DND-41 (cell line): Measurements from ENCODE around the gene ATXN1.

Source experiments
- ATAC-seq: fragments of 200-7000 bp; cut with Tn5 transposase; 3 replicates; pipeline ENCODE4 v1.9.1; 2021; ENCODE audit warnings: low read depth; ENCODE audit not compliant: insufficient read depth
- DNase-seq: peaks from one replicate; pipeline ENCODE4 v3.0.0-alpha.2; 2020
- H2AFZ ChIP-seq: 2 replicates; pipeline ENCODE4 v1.6.0; 2012; ENCODE audit warnings: low read depth, low read length
- H3K27ac ChIP-seq: 2 replicates; pipeline ENCODE4 v1.5.1; 2012; ENCODE audit warnings: low read length, inconsistent platforms
- H3K27me3 ChIP-seq: fragments of 200-600 bp; sonication (generic); 2 replicates; pipeline ENCODE4 v1.6.0; 2012; ENCODE audit warnings: low read length, mild to moderate bottlenecking, inconsistent platforms; ENCODE audit not compliant: insufficient read depth, poor library complexity
- H3K36me3 ChIP-seq: 2 replicates; pipeline ENCODE4 v1.5.1; 2012; ENCODE audit warnings: low read length, inconsistent platforms; ENCODE audit not compliant: insufficient read depth
- H3K4me1 ChIP-seq: 2 replicates; pipeline ENCODE4 v1.5.1; 2012; ENCODE audit warnings: mild to moderate bottlenecking, low read length; ENCODE audit not compliant: insufficient read depth
- H3K4me2 ChIP-seq: 2 replicates; pipeline ENCODE4 v1.6.0; 2012; ENCODE audit warnings: mild to moderate bottlenecking, moderate library complexity, low read length, inconsistent platforms; ENCODE audit not compliant: insufficient read depth
- H3K4me3 ChIP-seq, 2 experiments: fragments of 200-600 bp in 1 of 2; shearing (Covaris generic) in 1 of 2; 2 replicates each; pipeline ENCODE4 v1.5.1; 2012 to 2016; ENCODE audit warnings: inconsistent platforms in 2 of 2, low read length in 2 of 2, mild to moderate bottlenecking in 2 of 2, low read depth in 1 of 2, moderate library complexity in 1 of 2
- H3K79me2 ChIP-seq: 2 replicates; pipeline ENCODE4 v1.6.0; 2012; ENCODE audit warnings: low read length, inconsistent platforms; ENCODE audit not compliant: insufficient read depth
- H3K9ac ChIP-seq: 2 replicates; pipeline ENCODE4 v1.6.0; 2012; ENCODE audit warnings: low read depth, mild to moderate bottlenecking, inconsistent platforms, low read length, moderate library complexity
- H3K9me3 ChIP-seq: 2 replicates; pipeline ENCODE4 v1.5.1; 2012; ENCODE audit warnings: low read length, moderate library complexity, mild to moderate bottlenecking, inconsistent platforms; ENCODE audit not compliant: insufficient read depth, severe bottlenecking
- H4K20me1 ChIP-seq: 2 replicates; pipeline ENCODE4 v1.6.0; 2012; ENCODE audit warnings: low read length; ENCODE audit not compliant: insufficient read depth
- EZH2 ChIP-seq: IDR thresholded peaks from 3 replicates; pipeline ENCODE4 v1.6.1; 2012; ENCODE audit warnings: borderline replicate concordance, low read depth, mild to moderate bottlenecking, moderate library complexity, low read length, inconsistent platforms; ENCODE audit not compliant: severe bottlenecking
- TF ChIP-seq, protein P1 (sequence below): IDR thresholded peaks from 2 replicates; pipeline ENCODE4 v1.5.1; 2012; ENCODE audit warnings: borderline replicate concordance, low read length, moderate library complexity, mild to moderate bottlenecking; ENCODE audit not compliant: poor library complexity, severe bottlenecking; ENCODE audit errors: extremely low read depth

Gene ATXN1

DNA sequence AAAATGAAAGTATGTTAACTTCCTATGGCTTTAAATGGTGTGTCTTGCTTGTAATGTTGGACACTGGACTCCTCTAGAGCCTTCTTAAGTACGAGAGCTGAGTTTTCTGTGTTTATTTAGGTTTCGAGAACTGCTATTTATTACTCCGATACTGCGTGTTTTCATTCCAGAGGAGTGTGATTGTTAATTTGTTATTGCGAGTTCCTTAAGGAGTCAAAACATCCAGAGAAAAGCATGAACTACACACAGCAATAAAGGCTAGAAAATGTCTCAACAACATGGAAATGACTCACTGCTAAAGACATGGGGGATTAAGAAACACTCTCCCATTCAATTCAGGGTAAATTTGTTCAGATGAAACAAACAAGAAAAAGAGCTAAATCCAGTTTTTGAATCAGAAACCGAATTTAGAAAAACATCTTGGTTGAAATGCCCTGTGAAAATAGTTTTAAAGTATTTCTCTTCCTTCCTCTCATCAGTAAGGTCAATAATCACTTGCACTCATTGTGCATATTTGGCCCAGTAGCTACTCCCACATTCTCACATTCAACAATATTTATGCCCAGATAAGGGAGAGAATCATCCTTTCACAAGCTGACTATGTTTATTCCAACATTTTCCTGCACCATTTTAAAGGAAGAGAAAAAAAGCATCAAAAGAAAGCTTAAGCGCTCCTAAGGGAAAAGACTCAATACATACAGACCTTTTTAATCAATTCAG is 36.0 kb downstream of the ATXN1 start:
- no peak overlapping the region for H3K27ac ChIP-seq
- H3K79me2 ChIP-seq, result no peaks in the 10 kb centered on the region
- TF ChIP-seq EZH2, result no peak
- TF ChIP-seq, protein P1, sequence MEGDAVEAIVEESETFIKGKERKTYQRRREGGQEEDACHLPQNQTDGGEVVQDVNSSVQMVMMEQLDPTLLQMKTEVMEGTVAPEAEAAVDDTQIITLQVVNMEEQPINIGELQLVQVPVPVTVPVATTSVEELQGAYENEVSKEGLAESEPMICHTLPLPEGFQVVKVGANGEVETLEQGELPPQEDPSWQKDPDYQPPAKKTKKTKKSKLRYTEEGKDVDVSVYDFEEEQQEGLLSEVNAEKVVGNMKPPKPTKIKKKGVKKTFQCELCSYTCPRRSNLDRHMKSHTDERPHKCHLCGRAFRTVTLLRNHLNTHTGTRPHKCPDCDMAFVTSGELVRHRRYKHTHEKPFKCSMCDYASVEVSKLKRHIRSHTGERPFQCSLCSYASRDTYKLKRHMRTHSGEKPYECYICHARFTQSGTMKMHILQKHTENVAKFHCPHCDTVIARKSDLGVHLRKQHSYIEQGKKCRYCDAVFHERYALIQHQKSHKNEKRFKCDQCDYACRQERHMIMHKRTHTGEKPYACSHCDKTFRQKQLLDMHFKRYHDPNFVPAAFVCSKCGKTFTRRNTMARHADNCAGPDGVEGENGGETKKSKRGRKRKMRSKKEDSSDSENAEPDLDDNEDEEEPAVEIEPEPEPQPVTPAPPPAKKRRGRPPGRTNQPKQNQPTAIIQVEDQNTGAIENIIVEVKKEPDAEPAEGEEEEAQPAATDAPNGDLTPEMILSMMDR, result no peak
- no peak overlapping the region for H3K4me3 ChIP-seq
- no peak for DNase-seq
- H3K9me3 ChIP-seq, result no peaks in the 10 kb centered on the region
- H3K36me3 ChIP-seq, result no peaks in the 10 kb centered on the region
- H3K4me1 ChIP-seq, result no peaks in the 10 kb centered on the region
- no peak overlapping the region for H3K4me2 ChIP-seq
- no peaks in the 10 kb centered on the region for H3K27me3 ChIP-seq
- no peak for ATAC-seq
- no peak overlapping the region for H2AFZ ChIP-seq
- H3K9ac ChIP-seq, result no peak overlapping the region
- no peaks in the 10 kb centered on the region for H4K20me1 ChIP-seq

DNA sequence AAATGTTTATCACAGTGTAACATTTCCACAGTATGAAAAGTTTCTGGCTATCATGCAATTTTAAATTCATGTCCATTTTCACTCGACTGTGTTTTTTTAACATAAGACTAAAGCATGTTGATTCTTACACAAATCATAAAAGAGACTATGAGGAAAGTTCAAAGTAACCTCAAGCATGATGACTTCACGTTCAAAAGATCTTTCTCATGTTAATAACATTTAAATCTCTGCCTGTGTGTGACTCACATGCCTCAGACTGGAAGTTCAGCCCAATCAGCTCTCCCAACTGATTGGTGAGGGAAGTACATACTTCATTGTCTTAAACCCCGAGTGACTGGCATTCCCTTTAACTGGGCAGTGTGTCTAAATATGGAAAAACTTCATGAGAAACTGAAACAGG is 37.4 kb downstream of the ATXN1 start:
- Histone ChIP-seq H2AFZ (no peak overlapping the region), H4K20me1 (no peaks in the 10 kb centered on the region), H3K9me3 (no peaks in the 10 kb centered on the region), H3K4me1 (no peaks in the 10 kb centered on the region), H3K9ac (no peak overlapping the region), H3K27ac (no peak overlapping the region), H3K4me2 (no peak overlapping the region), H3K79me2 (no peaks in the 10 kb centered on the region), H3K27me3 (no peaks in the 10 kb centered on the region), H3K4me3 (no peak overlapping the region), H3K36me3 (no peaks in the 10 kb centered on the region)
- no peak for ATAC-seq
- DNase-seq, result no peak
- no peak for TF ChIP-seq EZH2
- TF ChIP-seq, protein P1, result no peak

DNA sequence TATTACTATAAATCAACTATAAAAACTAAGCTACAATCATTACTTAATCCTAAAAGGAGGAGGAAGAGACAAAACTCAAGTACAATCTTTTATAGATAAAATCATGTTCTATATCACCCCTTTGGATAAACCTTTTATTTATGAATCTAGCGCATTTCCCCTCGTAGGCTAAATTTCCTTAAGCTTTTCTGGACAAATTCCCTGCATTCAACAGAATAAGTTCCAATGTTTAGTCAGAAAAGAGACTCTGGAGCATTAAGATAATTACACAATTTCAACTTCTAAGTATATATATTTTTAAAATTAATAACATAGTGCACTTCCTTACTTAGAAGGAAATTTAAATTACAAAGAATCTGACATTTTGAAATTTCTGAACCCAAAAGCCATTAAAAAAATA is 37.9 kb downstream of the ATXN1 start:
- no peaks in the 10 kb centered on the region for H3K4me1 ChIP-seq

More for the DNA sequence above, 37.9 kb downstream of the ATXN1 start:
- H2AFZ ChIP-seq, result no peak overlapping the region
- H3K4me3 ChIP-seq, result no peak overlapping the region
- no peak for ATAC-seq
- TF ChIP-seq, protein P1, result no peak
- no peak for TF ChIP-seq EZH2
- no peaks in the 10 kb centered on the region for H3K36me3 ChIP-seq
- H3K9ac ChIP-seq, result no peak overlapping the region
- no peaks in the 10 kb centered on the region for H3K79me2 ChIP-seq
- no peak for DNase-seq
- H3K9me3 ChIP-seq, result no peaks in the 10 kb centered on the region
- H4K20me1 ChIP-seq, result no peaks in the 10 kb centered on the region
- H3K27me3 ChIP-seq, result no peaks in the 10 kb centered on the region
- H3K27ac ChIP-seq, result no peak overlapping the region
- H3K4me2 ChIP-seq, result no peak overlapping the region
